ENCODE measurements around the gene DCLRE1C. TPM values are rescaled to one million over a fixed set of nuclear protein-coding genes. Genes with fewer than 3 reads are reported as not detected.
A peak's percentile ranks its signal among the peaks of the same experiment; 100 is the strongest.
"Not testable (repeated sequence)": the region's sequence is repeated elsewhere in the genome, so short reads cannot be mapped to it uniquely, and the experiment has no call there.

The DCLRE1C gene
- total and polyA plus RNA-seq, 4 donors, result 1.6 to 16.6 (median 7.6) TPM

GRCh38 chr10:14880229-14880628 is 73.7 kb downstream of the DCLRE1C start:
- Histone ChIP-seq H3K27ac (ENCODE audit: low read depth in 1 of 2, low read length in 2 of 2) (no peak overlapping the region), H3K9me3 (ENCODE audit: control insufficient read depth, low read length) (no peaks in the 10 kb centered on the region), H3K4me3 (ENCODE audit: low read length in 2 of 2) (no peak overlapping the region), H3K4me1 (ENCODE audit: control insufficient read depth in 1 of 2, insufficient read depth in 2 of 2, low read length in 2 of 2) (no peaks in the 10 kb centered on the region), H3K27me3 (ENCODE audit: control insufficient read depth in 1 of 2, insufficient read depth in 2 of 2, low read length in 1 of 2) (no peaks in the 10 kb centered on the region), H3K36me3 (ENCODE audit: control insufficient read depth in 1 of 2, insufficient read depth in 2 of 2, low read length in 1 of 2) (no peaks in the 10 kb centered on the region)
- DNase-seq (no peak), ATAC-seq (ENCODE audit: low FRiP score) (no peak)
- intact Hi-C loops (cut with DNase I), result no loop called here
- WGBS, 2 donors, result 63 to 66% methylated on average over 7 of the region's 7 CpGs

- Histone ChIP-seq H3K9me3 (ENCODE audit: control insufficient read depth, low read length) (no peaks in the 10 kb centered on the region), H3K4me3 (ENCODE audit: low read length in 2 of 2) (no peak overlapping the region), H3K4me1 (ENCODE audit: control insufficient read depth in 1 of 2, insufficient read depth in 2 of 2, low read length in 2 of 2) (no peaks in the 10 kb centered on the region), H3K36me3 (ENCODE audit: control insufficient read depth in 1 of 2, insufficient read depth in 2 of 2, low read length in 1 of 2) (no peaks in the 10 kb centered on the region), H3K27me3 (ENCODE audit: control insufficient read depth in 1 of 2, insufficient read depth in 2 of 2, low read length in 1 of 2) (no peaks in the 10 kb centered on the region), H3K27ac (ENCODE audit: low read depth in 1 of 2, low read length in 2 of 2) (no peak overlapping the region)
- WGBS, 2 donors, result 3 to 4% methylated on average over 5 of the region's 5 CpGs
- ATAC-seq (ENCODE audit: low FRiP score) (no peak), DNase-seq (no peak)
- intact Hi-C loops (cut with DNase I), result loop anchor here in 1 of 2 donors (10.0 kb wide), 1 partner anchor 215 kb away; the partner anchor contains the start of gene RPP38
Measured at GRCh38 chr10:14879928-14880193, 74.0 kb downstream of the DCLRE1C start.

- DNase-seq, result no peak
- intact Hi-C loops (cut with DNase I), result loop anchor here in 1 of 2 donors (10.0 kb wide), 1 partner anchor 215 kb away; the partner anchor contains the start of gene RPP38
- peak overlapping the region; percentile 81 to 98 for H3K4me3 ChIP-seq (ENCODE audit: low read length in 2 of 2)
- no peaks in the 10 kb centered on the region for H3K4me1 ChIP-seq (ENCODE audit: control insufficient read depth in 1 of 2, insufficient read depth in 2 of 2, low read length in 2 of 2)
- ATAC-seq (ENCODE audit: low FRiP score), result no peak
- no peaks in the 10 kb centered on the region for H3K36me3 ChIP-seq (ENCODE audit: control insufficient read depth in 1 of 2, insufficient read depth in 2 of 2, low read length in 1 of 2)
- no peaks in the 10 kb centered on the region for H3K27me3 ChIP-seq (ENCODE audit: control insufficient read depth in 1 of 2, insufficient read depth in 2 of 2, low read length in 1 of 2)
- H3K27ac ChIP-seq (ENCODE audit: low read depth in 1 of 2, low read length in 2 of 2), result peak overlapping the region in 1 of 2 donors; percentile 28
- H3K9me3 ChIP-seq (ENCODE audit: control insufficient read depth, low read length), result no peaks in the 10 kb centered on the region
- 0% methylated on average over 45 to 60 of the region's 60 CpGs for WGBS, 2 donors
Measured at GRCh38 chr10:14879124-14879927, 74.6 kb downstream of the DCLRE1C start.

GRCh38 chr10:14878266-14879123 is 75.4 kb downstream of the DCLRE1C start, which contains the start of gene SUV39H2:
SUV39H2 (plus strand) TSS chr10:14878866; CDS start chr10:14878889, 23 bp downstream.
- Histone ChIP-seq H3K27ac (ENCODE audit: low read depth in 1 of 2, low read length in 2 of 2) (peak within 1 kb of the TSS in 1 of 2 donors; percentile 60), H3K4me1 (ENCODE audit: control insufficient read depth in 1 of 2, insufficient read depth in 2 of 2, low read length in 2 of 2) (no peaks in the 10 kb centered on the region), H3K9me3 (ENCODE audit: control insufficient read depth, low read length) (no peaks in the 10 kb centered on the region), H3K27me3 (ENCODE audit: control insufficient read depth in 1 of 2, insufficient read depth in 2 of 2, low read length in 1 of 2) (no peaks in the 10 kb centered on the region), H3K36me3 (ENCODE audit: control insufficient read depth in 1 of 2, insufficient read depth in 2 of 2, low read length in 1 of 2) (no peaks in the 10 kb centered on the region), H3K4me3 (ENCODE audit: low read length in 2 of 2) (peak within 1 kb of the TSS; percentile 81 to 98)
- ATAC-seq (ENCODE audit: low FRiP score) (peak; percentile 98), DNase-seq (peak; percentile 97 to 98)
- WGBS, 2 donors, result 0% methylated on average over 66 to 102 of the region's 102 CpGs
- intact Hi-C loops (cut with DNase I), result loop anchor here in 1 of 2 donors (1.0 to 10.0 kb wide), 3 partner anchors 40 to 216 kb away; partner anchors contain the start of genes CDNF, DCLRE1C, HSPA14 and MSANTD7

GRCh38 chr10:14876764-14877163 is 77.1 kb downstream of the DCLRE1C start:
- no peaks in the 10 kb centered on the region for H3K27me3 ChIP-seq (ENCODE audit: control insufficient read depth in 1 of 2, insufficient read depth in 2 of 2, low read length in 1 of 2)
- no peaks in the 10 kb centered on the region for H3K9me3 ChIP-seq (ENCODE audit: control insufficient read depth, low read length)
- H3K4me3 ChIP-seq (ENCODE audit: low read length in 2 of 2), result no peak overlapping the region
- H3K4me1 ChIP-seq (ENCODE audit: control insufficient read depth in 1 of 2, insufficient read depth in 2 of 2, low read length in 2 of 2), result no peaks in the 10 kb centered on the region
- H3K36me3 ChIP-seq (ENCODE audit: control insufficient read depth in 1 of 2, insufficient read depth in 2 of 2, low read length in 1 of 2), result no peaks in the 10 kb centered on the region
- H3K27ac ChIP-seq (ENCODE audit: low read depth in 1 of 2, low read length in 2 of 2), result no peak overlapping the region
- intact Hi-C loops (cut with DNase I), result loop anchor here in 1 of 2 donors (10.0 kb wide), 1 partner anchor 218 kb away; the partner anchor contains the start of gene RPP38
- DNase-seq, result no peak
- WGBS, 2 donors, result 89 to 92% methylated on average over 9 of the region's 9 CpGs
- no peak for ATAC-seq (ENCODE audit: low FRiP score)

GRCh38 chr10:14875941-14876340 is 78.0 kb downstream of the DCLRE1C start:
- Histone ChIP-seq H3K4me1 (ENCODE audit: control insufficient read depth in 1 of 2, insufficient read depth in 2 of 2, low read length in 2 of 2) (no peaks in the 10 kb centered on the region), H3K9me3 (ENCODE audit: control insufficient read depth, low read length) (no peaks in the 10 kb centered on the region), H3K36me3 (ENCODE audit: control insufficient read depth in 1 of 2, insufficient read depth in 2 of 2, low read length in 1 of 2) (no peaks in the 10 kb centered on the region), H3K27me3 (ENCODE audit: control insufficient read depth in 1 of 2, insufficient read depth in 2 of 2, low read length in 1 of 2) (no peaks in the 10 kb centered on the region), H3K27ac (ENCODE audit: low read depth in 1 of 2, low read length in 2 of 2) (no peak overlapping the region), H3K4me3 (ENCODE audit: low read length in 2 of 2) (no peak overlapping the region)
- ATAC-seq (ENCODE audit: low FRiP score) (no peak), DNase-seq (no peak)
- WGBS, 2 donors, result 93 to 94% methylated on average over 12 of the region's 12 CpGs
- intact Hi-C loops (cut with DNase I), result loop anchor here in 1 of 2 donors (10.0 kb wide), 1 partner anchor 219 kb away; the partner anchor contains the start of gene RPP38

GRCh38 chr10:14873090-14873760 is 80.7 kb downstream of the DCLRE1C start:
- intact Hi-C loops (cut with DNase I), result loop anchor here in 1 of 2 donors (10.0 kb wide), 1 partner anchor 222 kb away; the partner anchor contains the start of gene RPP38

GRCh38 chr10:14864871-14865270 is 89.0 kb downstream of the DCLRE1C start:
- H3K27me3 ChIP-seq (ENCODE audit: control insufficient read depth in 1 of 2, insufficient read depth in 2 of 2, low read length in 1 of 2); DNase-seq; H3K9me3 ChIP-seq (ENCODE audit: control insufficient read depth, low read length); H3K27ac ChIP-seq (ENCODE audit: low read depth in 1 of 2, low read length in 2 of 2); H3K36me3 ChIP-seq (ENCODE audit: control insufficient read depth in 1 of 2, insufficient read depth in 2 of 2, low read length in 1 of 2); intact Hi-C loops (cut with DNase I); H3K4me3 ChIP-seq (ENCODE audit: low read length in 2 of 2); H3K4me1 ChIP-seq (ENCODE audit: control insufficient read depth in 1 of 2, insufficient read depth in 2 of 2, low read length in 2 of 2); ATAC-seq (ENCODE audit: low FRiP score): not testable (repeated sequence)
- 100% methylated on average over 3 of the region's 3 CpGs for WGBS, 2 donors

More at GRCh38 chr10:14873090-14873760, 80.7 kb downstream of the DCLRE1C start:
- Histone ChIP-seq H3K4me3 (ENCODE audit: low read length in 2 of 2) (no peak overlapping the region), H3K36me3 (ENCODE audit: control insufficient read depth in 1 of 2, insufficient read depth in 2 of 2, low read length in 1 of 2) (peaks cover 0 to 2% of the 10 kb centered on the region in 2 donors), H3K9me3 (ENCODE audit: control insufficient read depth, low read length) (no peaks in the 10 kb centered on the region), H3K4me1 (ENCODE audit: control insufficient read depth in 1 of 2, insufficient read depth in 2 of 2, low read length in 2 of 2) (no peaks in the 10 kb centered on the region), H3K27ac (ENCODE audit: low read depth in 1 of 2, low read length in 2 of 2) (no peak overlapping the region), H3K27me3 (ENCODE audit: control insufficient read depth in 1 of 2, insufficient read depth in 2 of 2, low read length in 1 of 2) (no peaks in the 10 kb centered on the region)
- ATAC-seq (ENCODE audit: low FRiP score) (no peak), DNase-seq (no peak)
- WGBS, 2 donors, result 59 to 62% methylated on average over 2 of the region's 2 CpGs

Data from aorta (tissue), 5 donors.